Measurements from ENCODE around the gene KCNH3. TPM values are rescaled to one million over a fixed set of nuclear protein-coding genes. Genes with fewer than 3 reads are reported as not detected.

KCNH3 gene
- total and polyA plus RNA-seq, 4 donors = 0.07 to 0.24 (median 0.19) TPM; not detected in 1

DNA sequence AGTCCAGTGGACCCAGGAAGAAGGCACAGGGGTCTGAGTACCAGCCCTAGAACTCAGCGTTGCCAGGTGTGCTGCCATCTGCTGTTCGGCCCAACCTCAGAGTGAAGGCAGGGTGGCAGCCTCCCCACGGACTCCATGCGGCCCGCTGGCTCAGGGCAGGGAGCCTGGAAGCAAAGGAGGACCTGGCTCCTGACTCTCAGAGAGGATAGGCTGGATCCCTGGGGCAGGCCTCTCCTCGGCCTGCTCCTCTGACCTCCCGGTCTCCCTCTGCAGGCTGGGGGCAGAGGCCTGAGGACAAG lies 19.0 kb downstream of the KCNH3 start:
- no peak overlapping the region for H3K27ac ChIP-seq (ENCODE audit: low read depth in 1 of 2, low read length in 2 of 2)
- no peak for DNase-seq (ENCODE audit: low spot score)
- peaks cover 14 to 49% (median 34%) of the 10 kb centered on the region in 4 donors for H3K36me3 ChIP-seq (ENCODE audit: control insufficient read depth in 4 of 4, insufficient read depth in 3 of 4, low read depth in 1 of 4, low read length in 3 of 4)
- peaks cover 0 to 20% (median 9%) of the 10 kb centered on the region in 4 donors for H3K4me1 ChIP-seq (ENCODE audit: control insufficient read depth in 4 of 4, insufficient read depth in 4 of 4, low read length in 3 of 4)
- no peaks in the 10 kb centered on the region for H3K27me3 ChIP-seq (ENCODE audit: control insufficient read depth in 4 of 4, insufficient read depth in 4 of 4, low read length in 3 of 4)
- no peak overlapping the region for H3K9ac ChIP-seq (ENCODE audit: low read depth in 1 of 2, low read length in 2 of 2)
- WGBS = 86% methylated on average over 7 of the region's 7 CpGs
- TF ChIP-seq RAD21 (IDR thresholded peaks at IDR 0.05) = no peak
- no peak for TF ChIP-seq HNF4A (conservative IDR thresholded peaks at IDR 0.05)
- TF ChIP-seq JUND (IDR thresholded peaks at IDR 0.05) = no peak
- TF ChIP-seq RXRA (IDR thresholded peaks at IDR 0.05) = no peak
- H3K9me3 ChIP-seq (ENCODE audit: control insufficient read depth in 4 of 4, low read length in 3 of 4) = no peaks in the 10 kb centered on the region
- no peak overlapping the region for H3K4me3 ChIP-seq (ENCODE audit: low read depth in 1 of 3, low read length in 3 of 3)

DNA sequence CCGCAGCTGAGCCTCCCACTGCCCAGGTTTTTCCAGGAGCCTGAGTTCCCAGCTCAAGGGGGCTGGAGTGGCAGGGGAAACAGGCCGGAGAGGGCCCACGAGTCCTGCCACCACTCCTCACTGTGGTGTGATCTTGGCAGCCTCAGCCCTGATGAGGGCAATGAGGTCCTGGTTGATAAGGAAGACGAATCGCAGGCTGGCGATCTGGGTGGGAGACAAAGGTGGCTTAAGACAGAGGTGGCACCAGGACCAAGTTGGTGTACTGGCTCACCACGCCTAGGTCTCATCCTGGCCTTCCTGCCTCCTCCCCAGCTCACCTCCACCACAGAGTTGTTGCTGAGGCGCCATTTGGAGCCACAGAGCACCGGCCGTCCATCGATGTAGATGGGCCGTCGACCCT lies 19.7 kb downstream of the KCNH3 start:
- Histone ChIP-seq H3K27ac (ENCODE audit: low read depth in 1 of 2, low read length in 2 of 2) (no peak overlapping the region), H3K4me1 (ENCODE audit: control insufficient read depth in 4 of 4, insufficient read depth in 4 of 4, low read length in 3 of 4) (peaks cover 0 to 20% (median 9%) of the 10 kb centered on the region in 4 donors), H3K9me3 (ENCODE audit: control insufficient read depth in 4 of 4, low read length in 3 of 4) (no peaks in the 10 kb centered on the region), H3K36me3 (ENCODE audit: control insufficient read depth in 4 of 4, insufficient read depth in 3 of 4, low read depth in 1 of 4, low read length in 3 of 4) (peaks cover 18 to 56% (median 41%) of the 10 kb centered on the region in 4 donors), H3K4me3 (ENCODE audit: low read depth in 1 of 3, low read length in 3 of 3) (no peak overlapping the region), H3K9ac (ENCODE audit: low read depth in 1 of 2, low read length in 2 of 2) (no peak overlapping the region), H3K27me3 (ENCODE audit: control insufficient read depth in 4 of 4, insufficient read depth in 4 of 4, low read length in 3 of 4) (no peaks in the 10 kb centered on the region)
- 96% methylated on average over 13 of the region's 13 CpGs for WGBS
- TF ChIP-seq HNF4G (IDR thresholded peaks at IDR 0.05) = no peak
- TF ChIP-seq, protein P1, sequence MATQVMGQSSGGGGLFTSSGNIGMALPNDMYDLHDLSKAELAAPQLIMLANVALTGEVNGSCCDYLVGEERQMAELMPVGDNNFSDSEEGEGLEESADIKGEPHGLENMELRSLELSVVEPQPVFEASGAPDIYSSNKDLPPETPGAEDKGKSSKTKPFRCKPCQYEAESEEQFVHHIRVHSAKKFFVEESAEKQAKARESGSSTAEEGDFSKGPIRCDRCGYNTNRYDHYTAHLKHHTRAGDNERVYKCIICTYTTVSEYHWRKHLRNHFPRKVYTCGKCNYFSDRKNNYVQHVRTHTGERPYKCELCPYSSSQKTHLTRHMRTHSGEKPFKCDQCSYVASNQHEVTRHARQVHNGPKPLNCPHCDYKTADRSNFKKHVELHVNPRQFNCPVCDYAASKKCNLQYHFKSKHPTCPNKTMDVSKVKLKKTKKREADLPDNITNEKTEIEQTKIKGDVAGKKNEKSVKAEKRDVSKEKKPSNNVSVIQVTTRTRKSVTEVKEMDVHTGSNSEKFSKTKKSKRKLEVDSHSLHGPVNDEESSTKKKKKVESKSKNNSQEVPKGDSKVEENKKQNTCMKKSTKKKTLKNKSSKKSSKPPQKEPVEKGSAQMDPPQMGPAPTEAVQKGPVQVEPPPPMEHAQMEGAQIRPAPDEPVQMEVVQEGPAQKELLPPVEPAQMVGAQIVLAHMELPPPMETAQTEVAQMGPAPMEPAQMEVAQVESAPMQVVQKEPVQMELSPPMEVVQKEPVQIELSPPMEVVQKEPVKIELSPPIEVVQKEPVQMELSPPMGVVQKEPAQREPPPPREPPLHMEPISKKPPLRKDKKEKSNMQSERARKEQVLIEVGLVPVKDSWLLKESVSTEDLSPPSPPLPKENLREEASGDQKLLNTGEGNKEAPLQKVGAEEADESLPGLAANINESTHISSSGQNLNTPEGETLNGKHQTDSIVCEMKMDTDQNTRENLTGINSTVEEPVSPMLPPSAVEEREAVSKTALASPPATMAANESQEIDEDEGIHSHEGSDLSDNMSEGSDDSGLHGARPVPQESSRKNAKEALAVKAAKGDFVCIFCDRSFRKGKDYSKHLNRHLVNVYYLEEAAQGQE (IDR thresholded peaks at IDR 0.05) = no peak
- TF ChIP-seq FOXA2 (IDR thresholded peaks at IDR 0.05) = no peak
- TF ChIP-seq, protein P2, sequence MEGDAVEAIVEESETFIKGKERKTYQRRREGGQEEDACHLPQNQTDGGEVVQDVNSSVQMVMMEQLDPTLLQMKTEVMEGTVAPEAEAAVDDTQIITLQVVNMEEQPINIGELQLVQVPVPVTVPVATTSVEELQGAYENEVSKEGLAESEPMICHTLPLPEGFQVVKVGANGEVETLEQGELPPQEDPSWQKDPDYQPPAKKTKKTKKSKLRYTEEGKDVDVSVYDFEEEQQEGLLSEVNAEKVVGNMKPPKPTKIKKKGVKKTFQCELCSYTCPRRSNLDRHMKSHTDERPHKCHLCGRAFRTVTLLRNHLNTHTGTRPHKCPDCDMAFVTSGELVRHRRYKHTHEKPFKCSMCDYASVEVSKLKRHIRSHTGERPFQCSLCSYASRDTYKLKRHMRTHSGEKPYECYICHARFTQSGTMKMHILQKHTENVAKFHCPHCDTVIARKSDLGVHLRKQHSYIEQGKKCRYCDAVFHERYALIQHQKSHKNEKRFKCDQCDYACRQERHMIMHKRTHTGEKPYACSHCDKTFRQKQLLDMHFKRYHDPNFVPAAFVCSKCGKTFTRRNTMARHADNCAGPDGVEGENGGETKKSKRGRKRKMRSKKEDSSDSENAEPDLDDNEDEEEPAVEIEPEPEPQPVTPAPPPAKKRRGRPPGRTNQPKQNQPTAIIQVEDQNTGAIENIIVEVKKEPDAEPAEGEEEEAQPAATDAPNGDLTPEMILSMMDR (IDR thresholded peaks at IDR 0.05; ENCODE audit: low read depth, low read length, missing input control) = no peak
- no peak for DNase-seq (ENCODE audit: low spot score)

DNA sequence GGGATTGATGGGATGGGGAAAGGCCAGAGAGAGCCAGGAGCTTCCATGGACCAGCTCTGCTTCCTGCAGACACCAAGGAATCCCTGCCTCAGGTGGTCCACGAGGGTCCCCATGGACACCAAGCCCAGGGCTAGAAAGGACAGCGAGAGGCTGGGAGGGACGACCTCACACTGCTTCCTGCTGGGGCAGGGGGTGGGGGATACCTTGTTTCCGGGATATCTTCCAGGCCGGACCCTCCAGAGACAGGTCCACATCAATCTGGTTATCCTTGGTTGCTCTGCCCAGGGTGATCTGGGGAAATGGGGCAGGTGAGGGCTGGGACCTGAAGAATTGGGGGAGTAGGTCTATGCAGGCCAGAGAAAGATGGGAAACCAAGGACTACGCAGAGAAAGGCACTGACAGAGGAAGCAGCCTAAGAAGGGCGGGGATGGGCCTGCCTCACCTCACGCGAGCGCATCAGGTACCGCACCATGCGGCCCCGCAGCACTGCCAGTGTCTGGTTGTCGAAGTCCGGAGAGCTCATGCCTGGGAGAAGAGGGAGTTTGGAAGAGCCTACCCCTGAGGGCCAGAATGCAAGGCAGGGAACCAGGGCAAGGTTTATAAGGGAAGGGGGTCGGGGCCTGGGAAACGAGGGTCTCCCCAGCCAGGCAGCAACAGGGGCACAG lies 20.3 kb downstream of the KCNH3 start:
- no peak for DNase-seq (ENCODE audit: low spot score)
- Histone ChIP-seq H3K36me3 (ENCODE audit: control insufficient read depth in 4 of 4, insufficient read depth in 3 of 4, low read depth in 1 of 4, low read length in 3 of 4) (peaks cover 19 to 62% (median 46%) of the 10 kb centered on the region in 4 donors), H3K4me1 (ENCODE audit: control insufficient read depth in 4 of 4, insufficient read depth in 4 of 4, low read length in 3 of 4) (peaks cover 0 to 20% (median 9%) of the 10 kb centered on the region in 4 donors), H3K9ac (ENCODE audit: low read depth in 1 of 2, low read length in 2 of 2) (no peak overlapping the region), H3K27ac (ENCODE audit: low read depth in 1 of 2, low read length in 2 of 2) (no peak overlapping the region), H3K27me3 (ENCODE audit: control insufficient read depth in 4 of 4, insufficient read depth in 4 of 4, low read length in 3 of 4) (no peaks in the 10 kb centered on the region), H3K9me3 (ENCODE audit: control insufficient read depth in 4 of 4, low read length in 3 of 4) (no peaks in the 10 kb centered on the region), H3K4me3 (ENCODE audit: low read depth in 1 of 3, low read length in 3 of 3) (no peak overlapping the region)
- 96% methylated on average over 17 of the region's 17 CpGs for WGBS
- TF ChIP-seq FOXA2 (IDR thresholded peaks at IDR 0.05) (no peak), HNF4G (IDR thresholded peaks at IDR 0.05) (no peak), SP1 (IDR thresholded peaks at IDR 0.05) (no peak), GABPA (IDR thresholded peaks at IDR 0.05 in 1 of 2, conservative IDR thresholded peaks at IDR 0.05 in 1 of 2) (no peak), HNF4A (conservative IDR thresholded peaks at IDR 0.05) (no peak), EGR1 (IDR thresholded peaks at IDR 0.05; ENCODE audit: low read depth in 2 of 2) (no peak), NR2F2 (IDR thresholded peaks at IDR 0.05) (no peak), TAF1 (conservative IDR thresholded peaks at IDR 0.05) (no peak), YY1 (IDR thresholded peaks at IDR 0.05) (no peak)
- TF ChIP-seq, protein P3, sequence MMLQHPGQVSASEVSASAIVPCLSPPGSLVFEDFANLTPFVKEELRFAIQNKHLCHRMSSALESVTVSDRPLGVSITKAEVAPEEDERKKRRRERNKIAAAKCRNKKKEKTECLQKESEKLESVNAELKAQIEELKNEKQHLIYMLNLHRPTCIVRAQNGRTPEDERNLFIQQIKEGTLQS (IDR thresholded peaks at IDR 0.05) = no peak
- TF ChIP-seq, protein P2 (IDR thresholded peaks at IDR 0.05; ENCODE audit: low read depth, low read length, missing input control) = no peak
- TF ChIP-seq, protein P1 (IDR thresholded peaks at IDR 0.05) = no peak
